ENCODE results near the gene FAHD2B.
"Not testable (repeated sequence)": the region's sequence is repeated elsewhere in the genome, so short reads cannot be mapped to it uniquely, and the experiment has no call there.

The FAHD2B gene

GRCh38 chr2:97095661-97096060 is 979 bp upstream of the FAHD2B start:
- Histone ChIP-seq H3K9me3 (replicated peaks in 1 of 11) (no peaks in the 10 kb centered on the region), H3K4me1 (peaks cover 7 to 21% (median 14%) of the 10 kb centered on the region in 10 experiments; a peak in 18 of 20 replicates), H3K36me3 (no peaks in the 10 kb centered on the region), H3K27me3 (no peaks in the 10 kb centered on the region), H3K9ac (peak overlapping the region in 9 of 11 experiments; percentile 42 to 66 (median 54); a peak in 7 of 22 replicates), H3K4me3 (peak overlapping the region in 8 of 10 experiments; percentile 42 to 63 (median 52); a peak in 13 of 20 replicates), H3K4me2 (peak overlapping the region; percentile 73 to 89 (median 80)), H3K27ac (no peak overlapping the region), H4K20me1 (no peaks in the 10 kb centered on the region)
- no peak for TF ChIP-seq Cebpa-rat (IDR thresholded peaks at IDR 0.05)

- peaks cover 7 to 21% (median 14%) of the 10 kb centered on the region in 10 experiments; a peak in 18 of 20 replicates for H3K4me1 ChIP-seq
- H3K9ac ChIP-seq = peak overlapping the region in 2 of 11 experiments; percentile 50 to 66; a peak in 5 of 22 replicates
- not testable (repeated sequence) for H4K20me1 ChIP-seq; H3K36me3 ChIP-seq; H3K27ac ChIP-seq; H3K27me3 ChIP-seq; H3K9me3 ChIP-seq (replicated peaks in 1 of 11)
- H3K4me3 ChIP-seq = peak overlapping the region; percentile 42 to 63 (median 52); a peak in 18 of 20 replicates
- peak overlapping the region in 8 of 11 experiments; percentile 26 to 81 (median 48); a peak in 13 of 22 replicates for H3K4me2 ChIP-seq
Observed at GRCh38 chr2:97093983-97094771, 505 bp downstream of the FAHD2B start.

GRCh38 chr2:97092946-97093345 is 1.7 kb downstream of the FAHD2B start:
- H3K4me2 ChIP-seq; H3K9me3 ChIP-seq (replicated peaks in 1 of 11); H3K27me3 ChIP-seq; H4K20me1 ChIP-seq; H3K36me3 ChIP-seq; H3K9ac ChIP-seq; H3K4me3 ChIP-seq; H3K27ac ChIP-seq: not testable (repeated sequence)
- H3K4me1 ChIP-seq = peaks cover 7 to 21% (median 14%) of the 10 kb centered on the region in 10 experiments; a peak in 18 of 20 replicates

- H3K27ac ChIP-seq; H3K4me2 ChIP-seq; H3K4me3 ChIP-seq; H3K9ac ChIP-seq; H3K9me3 ChIP-seq (replicated peaks in 1 of 11); H4K20me1 ChIP-seq; H3K36me3 ChIP-seq; H3K27me3 ChIP-seq: not testable (repeated sequence)
- peaks cover 6 to 26% (median 19%) of the 10 kb centered on the region in 10 experiments; a peak in 18 of 20 replicates for H3K4me1 ChIP-seq
Observed at GRCh38 chr2:97088706-97089105, 6.0 kb downstream of the FAHD2B start.

- H4K20me1 ChIP-seq; H3K27me3 ChIP-seq; H3K4me3 ChIP-seq; H3K9me3 ChIP-seq (replicated peaks in 1 of 11); H3K36me3 ChIP-seq: not testable (repeated sequence)
- Histone ChIP-seq H3K9ac (0 out of 22 replicates have a peak overlapping the region, but pooled peaks of 1 of the 11 experiments have one; percentile 6), H3K27ac (peak overlapping the region in 5 of 11 experiments; percentile 27 to 52 (median 48); a peak in 7 of 22 replicates), H3K4me1 (peaks cover 6 to 30% (median 23%) of the 10 kb centered on the region in 10 experiments; a peak in 18 of 20 replicates), H3K4me2 (peak overlapping the region in 10 of 11 experiments; percentile 37 to 63 (median 52); a peak in 17 of 22 replicates)
Observed at GRCh38 chr2:97085093-97085492, 9.6 kb downstream of the FAHD2B start.

GRCh38 chr2:97083516-97083915 is 11.2 kb downstream of the FAHD2B start:
- H3K27me3 ChIP-seq; H3K36me3 ChIP-seq; H3K4me3 ChIP-seq; H4K20me1 ChIP-seq; H3K9ac ChIP-seq; H3K9me3 ChIP-seq (replicated peaks in 1 of 11); H3K27ac ChIP-seq: not testable (repeated sequence)
- Histone ChIP-seq H3K4me2 (peak overlapping the region in 3 of 11 experiments; percentile 27 to 56 (median 34); a peak in 1 of 22 replicates), H3K4me1 (peaks cover 6 to 30% (median 23%) of the 10 kb centered on the region in 10 experiments; a peak in 18 of 20 replicates)

- H3K36me3 ChIP-seq, H4K20me1 ChIP-seq: not testable (repeated sequence)
Observed at GRCh38 chr2:97082206-97082605, 12.5 kb downstream of the FAHD2B start.

GRCh38 chr2:97080855-97081254 is 13.8 kb downstream of the FAHD2B start:
- H3K9me3 ChIP-seq (replicated peaks in 1 of 11); H3K4me3 ChIP-seq; H4K20me1 ChIP-seq; H3K27ac ChIP-seq; H3K27me3 ChIP-seq; H3K9ac ChIP-seq; H3K4me2 ChIP-seq; H3K36me3 ChIP-seq: not testable (repeated sequence)
- H3K4me1 ChIP-seq = peaks cover 6 to 28% (median 23%) of the 10 kb centered on the region in 10 experiments; a peak in 18 of 20 replicates

More at GRCh38 chr2:97082206-97082605, 12.5 kb downstream of the FAHD2B start:
- H3K9ac ChIP-seq; H3K9me3 ChIP-seq (replicated peaks in 1 of 11); H3K4me3 ChIP-seq; H3K27ac ChIP-seq; H3K27me3 ChIP-seq: not testable (repeated sequence)
- Histone ChIP-seq H3K4me1 (peaks cover 6 to 30% (median 23%) of the 10 kb centered on the region in 10 experiments; a peak in 18 of 20 replicates), H3K4me2 (peak overlapping the region in 7 of 11 experiments; percentile 5 to 39 (median 35); a peak in 9 of 22 replicates)

- not testable (repeated sequence) for H4K20me1 ChIP-seq; H3K9ac ChIP-seq; H3K36me3 ChIP-seq; H3K4me1 ChIP-seq; H3K9me3 ChIP-seq (replicated peaks in 1 of 11); H3K4me3 ChIP-seq; H3K27me3 ChIP-seq; H3K27ac ChIP-seq; H3K4me2 ChIP-seq
Observed at GRCh38 chr2:97077213-97077612, 17.5 kb downstream of the FAHD2B start.

- not testable (repeated sequence) for H4K20me1 ChIP-seq, H3K4me3 ChIP-seq, H3K9ac ChIP-seq, H3K27ac ChIP-seq, H3K27me3 ChIP-seq, H3K36me3 ChIP-seq, H3K4me2 ChIP-seq
- H3K9me3 ChIP-seq (replicated peaks in 1 of 11) = peaks cover 0 to 11% (median 9%) of the 10 kb centered on the region in 11 experiments; a peak in 11 of 22 replicates
- peaks cover 0 to 11% (median 0%) of the 10 kb centered on the region in 10 experiments; a peak in 7 of 20 replicates for H3K4me1 ChIP-seq
Observed at GRCh38 chr2:97070915-97071314, 23.8 kb downstream of the FAHD2B start.

- not testable (repeated sequence) for H3K27me3 ChIP-seq, H3K27ac ChIP-seq, H3K4me3 ChIP-seq, H3K36me3 ChIP-seq, H4K20me1 ChIP-seq, H3K9ac ChIP-seq
- Histone ChIP-seq H3K4me2 (peak overlapping the region in 3 of 11 experiments; percentile 30 to 32 (median 31); a peak in 3 of 22 replicates), H3K4me1 (peaks cover 0 to 11% (median 0%) of the 10 kb centered on the region in 10 experiments; a peak in 7 of 20 replicates), H3K9me3 (replicated peaks in 1 of 11) (peaks cover 0 to 11% (median 9%) of the 10 kb centered on the region in 11 experiments; a peak in 11 of 22 replicates)
Observed at GRCh38 chr2:97068722-97069121, 26.0 kb downstream of the FAHD2B start.
